Upper lobe of left lung (tissue), 4 donors: Measurements from ENCODE around the gene NUP58.

Experiments
- CTCF ChIP-seq, 6 experiments: fragments of 450-650 bp in 4 of 6; fragments of 200-600 bp in 2 of 6; sonication (generic) in 2 of 6; IDR thresholded peaks; one replicate each; pipeline ENCODE4 v1.5.1; 2016 to 2019; ENCODE audit warnings: antibody characterized with exemption in 6 of 6
- POLR2A ChIP-seq, 4 donors: fragments of 450-650 bp; IDR thresholded peaks; one replicate each; pipeline ENCODE4 v1.5.1; 2016 to 2017; ENCODE audit warnings: antibody characterized with exemption in 4 of 4, mild to moderate bottlenecking in 2 of 4
- POLR2AphosphoS5 ChIP-seq, 2 donors: sonication (generic); formaldehyde crosslinking; IDR thresholded peaks; one replicate each; pipeline ENCODE4 v1.5.1; 2017; ENCODE audit warnings: antibody characterized with exemption in 2 of 2

- no peak for TF ChIP-seq CTCF (IDR thresholded peaks at IDR 0.05)
- no peak for TF ChIP-seq POLR2AphosphoS5 (IDR thresholded peaks at IDR 0.05)
- no peak for TF ChIP-seq POLR2A (IDR thresholded peaks at IDR 0.05)
Measured at GRCh38 chr13:25352230-25352629, 50.8 kb downstream of the NUP58 start.
